GM21529 (cell line): Measurements from ENCODE around the gene BIRC7.
A peak's percentile ranks its signal among the peaks of the same experiment; 100 is the strongest.
"Not testable (repeated sequence)": the region's sequence is repeated elsewhere in the genome, so short reads cannot be mapped to it uniquely, and the experiment has no call there.

Source experiments
- ATAC-seq: cut with Tn5 transposase; IDR thresholded peaks from one replicate; pipeline ENCODE4 v1.9.1; 2021; ENCODE audit not compliant: unreplicated experiment

The BIRC7 gene

GRCh38 chr20:63206878-63207277 lies 28.8 kb upstream of the BIRC7 start:
- no peak for ATAC-seq

- no peak for ATAC-seq
Measured at GRCh38 chr20:63208346-63208909, 27.3 kb upstream of the BIRC7 start.

GRCh38 chr20:63210011-63210605 lies 25.6 kb upstream of the BIRC7 start:
- ATAC-seq: no peak

GRCh38 chr20:63212393-63212730 lies 23.3 kb upstream of the BIRC7 start:
- ATAC-seq: no peak

- no peak for ATAC-seq
Measured at GRCh38 chr20:63212792-63213191, 22.9 kb upstream of the BIRC7 start.

GRCh38 chr20:63214514-63214913 lies 21.2 kb upstream of the BIRC7 start:
- no peak for ATAC-seq

GRCh38 chr20:63215101-63216040 lies 20.3 kb upstream of the BIRC7 start:
- ATAC-seq: peak; percentile 11

GRCh38 chr20:63216041-63216848 lies 19.5 kb upstream of the BIRC7 start, which contains the start of gene YTHDF1:
Gene YTHDF1, minus strand, starts transcription at chr20:63216131. Its CDS starts 239 bp downstream, at chr20:63215892.
- peak; percentile 86 for ATAC-seq

- no peak for ATAC-seq
Measured at GRCh38 chr20:63216849-63217471, 18.7 kb upstream of the BIRC7 start.

- ATAC-seq: no peak
Measured at GRCh38 chr20:63217706-63218105, 18.0 kb upstream of the BIRC7 start.

- no peak for ATAC-seq
Measured at GRCh38 chr20:63218701-63219446, 16.8 kb upstream of the BIRC7 start.

- ATAC-seq: no peak
Measured at GRCh38 chr20:63219447-63219821, 16.3 kb upstream of the BIRC7 start.

- ATAC-seq: no peak
Measured at GRCh38 chr20:63219866-63220521, 15.7 kb upstream of the BIRC7 start.

- ATAC-seq: no peak
Measured at GRCh38 chr20:63220696-63221399, 14.9 kb upstream of the BIRC7 start.

- ATAC-seq: not testable (repeated sequence)
Measured at GRCh38 chr20:63221400-63222053, 14.2 kb upstream of the BIRC7 start.

GRCh38 chr20:63222541-63222940 lies 13.2 kb upstream of the BIRC7 start:
- no peak for ATAC-seq

GRCh38 chr20:63223121-63223825 lies 12.4 kb upstream of the BIRC7 start:
- no peak for ATAC-seq

GRCh38 chr20:63223826-63224207 lies 11.9 kb upstream of the BIRC7 start:
- no peak for ATAC-seq
